Bronchial epithelial cell (primary cell): ENCODE results near the gene ZIC1. TPM values are rescaled to one million over a fixed set of nuclear protein-coding genes. Genes with fewer than 3 reads are reported as not detected.

Experiments
- DNase-seq: peaks from one replicate; pipeline ENCODE4 v3.0.0-alpha.2; 2010; ENCODE audit warnings: low read depth
- FAIRE-seq: peaks from 2 replicates; lab custom pipeline; 2011; peaks lifted over from hg19 to GRCh38; lab: Jason Lieb, UNC
- H3K27me3 ChIP-seq: 2 replicates; pipeline ENCODE4 v1.5.1; 2011; ENCODE audit warnings: low read length; ENCODE audit not compliant: control insufficient read depth, insufficient read depth
- H3K36me3 ChIP-seq: 2 replicates; pipeline ENCODE4 v1.5.1; 2011; ENCODE audit warnings: low read length; ENCODE audit not compliant: control insufficient read depth, insufficient read depth
- H3K4me3 ChIP-seq: 2 replicates; pipeline ENCODE4 v1.5.1; 2011; ENCODE audit warnings: mild to moderate bottlenecking, low read depth, low read length, control low read depth
- total RNA-seq: library from RNA; depleted of rRNA; stranded (reverse); fragments of >200 nt; gene quantifications from 2 replicates; pipeline ENCODE4 v1.2.1, GENCODE V29; 2014
- TF ChIP-seq, protein P1 (sequence below): IDR thresholded peaks from 2 replicates; pipeline ENCODE4 v1.5.1; 2011; ENCODE audit warnings: mild to moderate bottlenecking, moderate library complexity, low read length, control low read depth, inconsistent platforms; ENCODE audit not compliant: insufficient read depth, severe bottlenecking

The ZIC1 gene
- total RNA-seq, 1 donor from 2014 or later, result not detected

DNA sequence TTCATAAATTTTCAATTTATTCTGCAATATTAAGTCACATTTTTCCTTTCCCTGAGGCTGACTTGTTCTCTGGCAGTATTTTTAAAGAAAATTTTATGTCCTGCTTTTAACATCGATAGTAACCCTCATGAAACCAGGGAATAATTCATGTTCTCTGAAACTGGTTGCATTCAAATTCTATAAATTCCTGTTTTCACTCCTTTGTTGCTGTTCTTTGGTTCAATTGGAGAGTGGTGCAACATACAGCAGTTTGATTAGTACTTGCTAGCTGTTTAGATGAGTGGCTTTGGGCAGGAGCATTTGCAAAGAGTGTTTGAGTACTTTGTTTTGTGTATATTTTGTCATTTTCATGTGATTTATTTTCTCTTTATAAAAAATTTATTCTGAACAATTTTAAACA, 19.2 kb downstream of the ZIC1 start:
- TF ChIP-seq, protein P1, sequence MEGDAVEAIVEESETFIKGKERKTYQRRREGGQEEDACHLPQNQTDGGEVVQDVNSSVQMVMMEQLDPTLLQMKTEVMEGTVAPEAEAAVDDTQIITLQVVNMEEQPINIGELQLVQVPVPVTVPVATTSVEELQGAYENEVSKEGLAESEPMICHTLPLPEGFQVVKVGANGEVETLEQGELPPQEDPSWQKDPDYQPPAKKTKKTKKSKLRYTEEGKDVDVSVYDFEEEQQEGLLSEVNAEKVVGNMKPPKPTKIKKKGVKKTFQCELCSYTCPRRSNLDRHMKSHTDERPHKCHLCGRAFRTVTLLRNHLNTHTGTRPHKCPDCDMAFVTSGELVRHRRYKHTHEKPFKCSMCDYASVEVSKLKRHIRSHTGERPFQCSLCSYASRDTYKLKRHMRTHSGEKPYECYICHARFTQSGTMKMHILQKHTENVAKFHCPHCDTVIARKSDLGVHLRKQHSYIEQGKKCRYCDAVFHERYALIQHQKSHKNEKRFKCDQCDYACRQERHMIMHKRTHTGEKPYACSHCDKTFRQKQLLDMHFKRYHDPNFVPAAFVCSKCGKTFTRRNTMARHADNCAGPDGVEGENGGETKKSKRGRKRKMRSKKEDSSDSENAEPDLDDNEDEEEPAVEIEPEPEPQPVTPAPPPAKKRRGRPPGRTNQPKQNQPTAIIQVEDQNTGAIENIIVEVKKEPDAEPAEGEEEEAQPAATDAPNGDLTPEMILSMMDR, result no peak
- Histone ChIP-seq H3K4me3 (no peak overlapping the region), H3K27me3 (peaks cover 14% of the 10 kb centered on the region), H3K36me3 (no peaks in the 10 kb centered on the region)
- FAIRE-seq (no peak), DNase-seq (no peak)

DNA sequence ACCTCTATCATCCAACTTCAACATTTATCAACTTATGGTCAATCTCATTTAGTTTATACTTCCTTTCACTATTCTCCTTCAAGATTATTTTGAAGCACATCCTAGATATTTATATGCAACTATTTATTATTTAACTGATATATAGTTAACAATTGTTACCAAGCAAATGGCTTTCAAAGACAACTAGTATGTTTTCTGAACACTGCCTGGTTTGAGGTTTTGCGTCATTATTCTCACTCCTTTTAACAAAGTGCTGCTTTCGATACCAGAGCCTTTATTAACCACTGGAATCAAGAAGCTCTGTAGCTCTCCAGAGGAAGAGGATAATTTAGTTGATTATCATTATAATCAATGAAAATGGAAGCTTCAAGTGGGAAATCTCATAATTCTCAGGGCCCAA, 19.6 kb downstream of the ZIC1 start:
- TF ChIP-seq, protein P1, result no peak
- DNase-seq (no peak), FAIRE-seq (no peak)
- H3K36me3 ChIP-seq, result no peaks in the 10 kb centered on the region
- H3K4me3 ChIP-seq, result no peak overlapping the region
- H3K27me3 ChIP-seq, result peaks cover 10% of the 10 kb centered on the region

DNA sequence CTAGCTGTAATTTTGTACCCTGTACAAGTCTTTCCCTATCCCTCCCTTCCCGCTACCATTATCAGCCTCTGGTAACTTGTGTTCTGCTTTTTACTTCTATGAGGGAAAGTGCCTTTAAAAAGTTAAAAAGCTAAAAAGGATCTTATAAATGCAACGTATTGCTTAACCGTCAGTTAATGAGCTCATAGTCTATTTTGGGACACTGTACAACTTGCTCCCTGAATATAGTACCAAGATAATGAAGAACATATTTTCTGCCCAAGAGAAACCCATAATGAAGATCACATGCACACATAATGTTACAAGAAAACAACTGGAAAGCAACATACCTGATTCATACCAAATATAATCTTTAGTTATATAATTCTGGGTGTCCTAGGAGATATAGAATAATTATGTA, 22.6 kb downstream of the ZIC1 start:
- no peak for DNase-seq

DNA sequence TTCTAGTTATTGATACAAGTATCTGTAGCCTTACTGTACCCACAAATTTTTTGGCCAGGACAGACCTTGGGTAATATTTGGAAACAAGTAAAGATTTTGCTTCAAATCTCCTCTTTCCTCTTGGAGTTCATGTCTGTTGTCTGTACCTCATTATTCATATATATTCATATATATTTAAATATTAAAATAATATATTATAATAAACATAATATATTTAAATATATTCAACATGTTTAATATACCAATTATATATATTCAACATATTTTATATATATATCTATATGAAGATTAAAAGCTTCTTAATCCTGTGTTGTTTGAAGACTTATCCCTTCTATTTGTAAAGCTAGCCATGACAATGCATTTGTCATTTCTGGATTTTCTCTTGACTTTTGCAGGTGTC, 38.1 kb downstream of the ZIC1 start:
- TF ChIP-seq, protein P1, result no peak
- no peak for FAIRE-seq
- H3K4me3 ChIP-seq, result no peak overlapping the region

More for the DNA sequence above, 22.6 kb downstream of the ZIC1 start:
- Histone ChIP-seq H3K4me3 (no peak overlapping the region), H3K27me3 (no peaks in the 10 kb centered on the region), H3K36me3 (no peaks in the 10 kb centered on the region)
- TF ChIP-seq, protein P1, result no peak
- FAIRE-seq, result no peak

DNA sequence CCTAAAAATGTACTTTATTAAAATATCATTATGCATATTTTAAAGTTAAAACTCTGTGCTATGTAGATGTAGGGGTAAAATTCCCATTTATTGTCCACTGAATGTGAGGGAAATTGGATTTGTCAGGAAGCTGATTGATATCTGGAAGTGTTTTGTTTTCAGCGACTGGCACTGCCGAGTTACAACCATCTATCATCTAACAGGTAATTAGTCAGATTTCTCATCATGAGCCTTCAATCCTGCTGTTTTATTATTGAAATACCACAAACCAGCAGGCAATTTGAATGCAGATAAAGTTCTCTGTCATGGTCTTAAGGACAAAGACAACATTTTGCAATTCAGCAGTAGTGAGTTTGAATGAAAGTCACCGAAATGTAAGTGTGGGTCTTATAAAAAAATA, 40.5 kb downstream of the ZIC1 start:
- Histone ChIP-seq H3K4me3 (no peak overlapping the region), H3K27me3 (no peaks in the 10 kb centered on the region), H3K36me3 (no peaks in the 10 kb centered on the region)
- TF ChIP-seq, protein P1, result no peak
- DNase-seq (no peak), FAIRE-seq (no peak)

More for the DNA sequence above, 38.1 kb downstream of the ZIC1 start:
- Histone ChIP-seq H3K27me3 (no peaks in the 10 kb centered on the region), H3K36me3 (no peaks in the 10 kb centered on the region)
- DNase-seq, result no peak

- Histone ChIP-seq H3K27me3 (no peaks in the 10 kb centered on the region), H3K4me3 (no peak overlapping the region), H3K36me3 (no peaks in the 10 kb centered on the region)
- FAIRE-seq (peak; percentile 13), DNase-seq (no peak)
- TF ChIP-seq, protein P1, result no peak
These were observed 50.0 kb downstream of the ZIC1 start for GRCh38 chr3:147458995-147459704.
